ENCODE measurements around the gene KLK15. TPM values are rescaled to one million over a fixed set of nuclear protein-coding genes. Genes with fewer than 3 reads are reported as not detected.
"Not testable (repeated sequence)": the region's sequence is repeated elsewhere in the genome, so short reads cannot be mapped to it uniquely, and the experiment has no call there.

Gene KLK15
- total RNA-seq, 2 donors from 2014 or later, result not detected

DNA sequence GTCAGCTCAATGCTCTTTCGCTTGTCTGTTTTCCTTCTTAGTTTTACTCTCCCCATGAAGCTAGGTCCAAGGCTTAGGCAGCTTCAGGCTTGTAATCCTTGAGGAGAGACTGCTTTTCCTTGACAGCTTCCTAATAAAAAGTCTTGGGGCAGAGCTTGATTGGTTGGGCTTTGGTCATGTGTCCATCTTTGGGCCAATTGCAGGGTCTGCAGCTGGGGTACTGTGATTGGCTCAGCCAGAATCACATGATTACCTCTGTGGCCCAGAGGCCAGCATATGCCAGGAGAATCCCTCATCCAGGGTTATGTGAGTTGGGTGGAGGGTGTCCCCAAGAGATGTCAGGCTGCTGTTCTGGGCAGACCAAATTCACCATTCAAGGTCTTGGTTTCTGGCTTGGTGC is 17.9 kb downstream of the KLK15 start:
- H3K27me3 ChIP-seq (ENCODE audit: control insufficient read depth, insufficient read depth, low read length, poor library complexity, severe bottlenecking), result peaks cover 44% of the 10 kb centered on the region
- no peaks in the 10 kb centered on the region for H3K4me1 ChIP-seq (ENCODE audit: control insufficient read depth, insufficient read depth, low read length)
- Mint-ChIP-seq H3K36me3 (ENCODE audit: low read depth) (no peaks in the 10 kb centered on the region), H3K4me1 (peaks cover 17% of the 10 kb centered on the region), H3K4me3 (no peak overlapping the region), H3K27me3 (ENCODE audit: insufficient read depth) (peaks cover 86% of the 10 kb centered on the region), H3K9me3 (no peaks in the 10 kb centered on the region), H3K27ac (no peak overlapping the region)
- no peaks in the 10 kb centered on the region for H3K36me3 ChIP-seq (ENCODE audit: control insufficient read depth, insufficient read depth, low read length)
- no peak overlapping the region for H3K9ac ChIP-seq (ENCODE audit: extremely low read depth, low read length, poor library complexity, severe bottlenecking)
- TF ChIP-seq, protein P1, sequence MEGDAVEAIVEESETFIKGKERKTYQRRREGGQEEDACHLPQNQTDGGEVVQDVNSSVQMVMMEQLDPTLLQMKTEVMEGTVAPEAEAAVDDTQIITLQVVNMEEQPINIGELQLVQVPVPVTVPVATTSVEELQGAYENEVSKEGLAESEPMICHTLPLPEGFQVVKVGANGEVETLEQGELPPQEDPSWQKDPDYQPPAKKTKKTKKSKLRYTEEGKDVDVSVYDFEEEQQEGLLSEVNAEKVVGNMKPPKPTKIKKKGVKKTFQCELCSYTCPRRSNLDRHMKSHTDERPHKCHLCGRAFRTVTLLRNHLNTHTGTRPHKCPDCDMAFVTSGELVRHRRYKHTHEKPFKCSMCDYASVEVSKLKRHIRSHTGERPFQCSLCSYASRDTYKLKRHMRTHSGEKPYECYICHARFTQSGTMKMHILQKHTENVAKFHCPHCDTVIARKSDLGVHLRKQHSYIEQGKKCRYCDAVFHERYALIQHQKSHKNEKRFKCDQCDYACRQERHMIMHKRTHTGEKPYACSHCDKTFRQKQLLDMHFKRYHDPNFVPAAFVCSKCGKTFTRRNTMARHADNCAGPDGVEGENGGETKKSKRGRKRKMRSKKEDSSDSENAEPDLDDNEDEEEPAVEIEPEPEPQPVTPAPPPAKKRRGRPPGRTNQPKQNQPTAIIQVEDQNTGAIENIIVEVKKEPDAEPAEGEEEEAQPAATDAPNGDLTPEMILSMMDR (conservative IDR thresholded peaks at IDR 0.05), result no peak
- H3K4me3 ChIP-seq (ENCODE audit: low read length), result no peak overlapping the region
- 75 to 85% methylated on average over 1 of the region's 1 CpG for WGBS, 2 experiments (ENCODE audit: insufficient coverage in 1 of 2, insufficient read length in 1 of 2)
- no peak for DNase-seq
- no peak overlapping the region for H3K27ac ChIP-seq (ENCODE audit: low read depth, low read length)
- H3K9me3 ChIP-seq (ENCODE audit: control insufficient read depth, low read length), result no peaks in the 10 kb centered on the region

DNA sequence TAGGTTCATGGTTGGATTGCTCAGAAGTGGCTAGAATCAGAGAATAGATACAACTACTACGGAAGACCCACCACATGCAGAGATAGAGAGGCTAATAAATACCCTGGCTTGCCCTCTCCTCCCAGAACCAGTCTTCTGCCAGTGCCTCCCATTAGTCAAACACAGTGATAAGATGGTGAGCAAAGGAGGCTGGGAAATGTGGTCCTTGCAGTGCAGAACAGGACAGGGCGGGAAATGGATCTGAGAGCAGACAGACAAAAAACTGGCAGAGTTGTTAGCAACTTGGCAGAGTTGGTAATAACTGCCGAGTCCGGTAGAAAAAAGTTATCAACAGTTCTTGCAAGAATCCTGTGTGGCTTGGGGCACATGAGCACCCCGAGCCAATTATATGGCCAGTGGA is 18.5 kb downstream of the KLK15 start:
- Mint-ChIP-seq H3K27ac (no peak overlapping the region), H3K36me3 (ENCODE audit: low read depth) (no peaks in the 10 kb centered on the region), H3K4me3 (no peak overlapping the region), H3K4me1 (peaks cover 11% of the 10 kb centered on the region), H3K9me3 (no peaks in the 10 kb centered on the region), H3K27me3 (ENCODE audit: insufficient read depth) (peaks cover 83% of the 10 kb centered on the region)
- peaks cover 42% of the 10 kb centered on the region for H3K27me3 ChIP-seq (ENCODE audit: control insufficient read depth, insufficient read depth, low read length, poor library complexity, severe bottlenecking)
- H3K9me3 ChIP-seq (ENCODE audit: control insufficient read depth, low read length), result no peaks in the 10 kb centered on the region
- H3K36me3 ChIP-seq (ENCODE audit: control insufficient read depth, insufficient read depth, low read length), result no peaks in the 10 kb centered on the region
- no peak overlapping the region for H3K9ac ChIP-seq (ENCODE audit: extremely low read depth, low read length, poor library complexity, severe bottlenecking)
- H3K4me3 ChIP-seq (ENCODE audit: low read length), result no peak overlapping the region
- 85 to 86% methylated on average over 4 to 5 of the region's 5 CpGs for WGBS, 2 experiments (ENCODE audit: insufficient coverage in 1 of 2, insufficient read length in 1 of 2)
- no peaks in the 10 kb centered on the region for H3K4me1 ChIP-seq (ENCODE audit: control insufficient read depth, insufficient read depth, low read length)
- DNase-seq, result no peak
- TF ChIP-seq, protein P1 (conservative IDR thresholded peaks at IDR 0.05), result no peak
- no peak overlapping the region for H3K27ac ChIP-seq (ENCODE audit: low read depth, low read length)

DNA sequence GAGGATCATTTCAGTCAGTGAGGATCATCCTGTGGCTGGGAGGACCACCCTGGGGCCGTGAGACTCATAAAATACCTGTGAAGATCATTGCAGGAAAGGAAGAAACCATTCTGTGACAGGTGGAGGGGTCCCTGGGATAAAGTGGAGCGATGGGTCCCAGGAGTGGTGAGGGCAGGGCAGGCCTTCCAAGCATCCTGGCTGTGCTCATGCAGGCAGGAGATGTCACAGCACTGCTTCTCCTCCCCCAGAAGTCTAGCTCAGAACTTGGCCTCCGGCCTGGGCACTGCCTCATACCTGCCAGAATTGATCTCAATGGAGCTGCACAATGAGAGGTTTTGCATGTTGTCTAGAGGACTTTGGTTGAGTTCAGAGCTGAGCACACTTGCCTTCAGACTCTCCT is 20.9 kb downstream of the KLK15 start:
- no peak for DNase-seq
- Histone ChIP-seq H3K4me3 (ENCODE audit: low read length) (no peak overlapping the region), H3K27ac (ENCODE audit: low read depth, low read length) (no peak overlapping the region), H3K36me3 (ENCODE audit: control insufficient read depth, insufficient read depth, low read length) (no peaks in the 10 kb centered on the region), H3K9ac (ENCODE audit: extremely low read depth, low read length, poor library complexity, severe bottlenecking) (no peak overlapping the region), H3K27me3 (ENCODE audit: control insufficient read depth, insufficient read depth, low read length, poor library complexity, severe bottlenecking) (peaks cover 37% of the 10 kb centered on the region), H3K4me1 (ENCODE audit: control insufficient read depth, insufficient read depth, low read length) (no peaks in the 10 kb centered on the region), H3K9me3 (ENCODE audit: control insufficient read depth, low read length) (no peaks in the 10 kb centered on the region)
- Mint-ChIP-seq H3K36me3 (ENCODE audit: low read depth) (no peaks in the 10 kb centered on the region), H3K4me3 (no peak overlapping the region), H3K27me3 (ENCODE audit: insufficient read depth) (peaks cover 82% of the 10 kb centered on the region), H3K4me1 (no peaks in the 10 kb centered on the region), H3K27ac (no peak overlapping the region), H3K9me3 (no peaks in the 10 kb centered on the region)
- WGBS, 2 experiments (ENCODE audit: insufficient coverage in 1 of 2, insufficient read length in 1 of 2), result 71 to 85% methylated on average over 2 to 3 of the region's 3 CpGs
- TF ChIP-seq, protein P1 (conservative IDR thresholded peaks at IDR 0.05), result no peak

DNA sequence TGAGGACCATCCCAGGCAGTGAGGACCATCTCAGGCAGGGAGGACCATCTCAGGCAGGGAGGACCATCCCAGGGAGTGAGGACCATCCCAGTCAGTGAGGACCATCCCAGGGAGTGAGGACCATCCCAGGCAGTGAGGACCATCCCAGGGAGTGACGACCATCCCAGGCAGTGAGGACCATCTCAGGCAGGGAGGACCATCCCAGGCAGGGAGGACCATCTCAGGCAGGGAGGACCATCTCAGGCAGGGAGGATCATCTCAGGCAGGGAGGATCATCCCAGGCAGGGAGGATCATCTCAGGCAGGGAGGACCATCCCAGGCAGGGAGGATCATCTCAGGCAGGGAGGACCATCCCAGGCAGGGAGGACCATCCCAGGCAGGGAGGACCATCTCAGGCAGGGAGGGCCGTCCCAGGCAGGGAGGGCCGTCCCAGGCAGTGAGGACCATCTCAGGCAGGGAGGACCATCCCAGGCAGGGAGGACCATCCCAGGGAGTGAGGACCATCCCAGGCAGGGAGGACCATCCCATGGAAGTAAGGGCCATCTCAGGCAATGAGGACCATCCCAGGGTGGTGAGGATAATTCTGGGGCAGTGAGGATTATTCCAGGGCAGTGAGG is 21.6 kb downstream of the KLK15 start:
- H3K4me3 ChIP-seq (ENCODE audit: low read length); H3K9me3 ChIP-seq (ENCODE audit: control insufficient read depth, low read length); H3K36me3 Mint-ChIP-seq (ENCODE audit: low read depth); H3K9ac ChIP-seq (ENCODE audit: extremely low read depth, low read length, poor library complexity, severe bottlenecking); H3K27ac ChIP-seq (ENCODE audit: low read depth, low read length); H3K27ac Mint-ChIP-seq; H3K36me3 ChIP-seq (ENCODE audit: control insufficient read depth, insufficient read depth, low read length); H3K4me1 ChIP-seq (ENCODE audit: control insufficient read depth, insufficient read depth, low read length); H3K4me3 Mint-ChIP-seq; H3K9me3 Mint-ChIP-seq; H3K4me1 Mint-ChIP-seq; DNase-seq: not testable (repeated sequence)
- H3K27me3 ChIP-seq (ENCODE audit: control insufficient read depth, insufficient read depth, low read length, poor library complexity, severe bottlenecking), result peaks cover 29% of the 10 kb centered on the region
- H3K27me3 Mint-ChIP-seq (ENCODE audit: insufficient read depth), result peaks cover 78% of the 10 kb centered on the region
- WGBS, 2 experiments (ENCODE audit: insufficient coverage in 1 of 2, insufficient read length in 1 of 2), result 82 to 100% methylated on average over 2 to 3 of the region's 3 CpGs
